PC-9 (cell line): ENCODE results near the gene L3HYPDH.

Source experiments
- EZH2 ChIP-seq: fragments of 200-600 bp; sonication (generic); IDR thresholded peaks from 2 replicates; pipeline ENCODE4 v1.8.0; 2017; ENCODE audit warnings: antibody characterized with exemption, low read depth
- TF ChIP-seq, protein P1 (sequence below): fragments of 200-600 bp; sonication (generic); conservative IDR thresholded peaks from 2 replicates; pipeline ENCODE4 v1.6.1; 2017; ENCODE audit warnings: mixed run types, antibody characterized with exemption, mild to moderate bottlenecking, moderate library complexity

GRCh38 chr14:59428581-59429012, 55.6 kb downstream of the L3HYPDH start:
- TF ChIP-seq, protein P1, sequence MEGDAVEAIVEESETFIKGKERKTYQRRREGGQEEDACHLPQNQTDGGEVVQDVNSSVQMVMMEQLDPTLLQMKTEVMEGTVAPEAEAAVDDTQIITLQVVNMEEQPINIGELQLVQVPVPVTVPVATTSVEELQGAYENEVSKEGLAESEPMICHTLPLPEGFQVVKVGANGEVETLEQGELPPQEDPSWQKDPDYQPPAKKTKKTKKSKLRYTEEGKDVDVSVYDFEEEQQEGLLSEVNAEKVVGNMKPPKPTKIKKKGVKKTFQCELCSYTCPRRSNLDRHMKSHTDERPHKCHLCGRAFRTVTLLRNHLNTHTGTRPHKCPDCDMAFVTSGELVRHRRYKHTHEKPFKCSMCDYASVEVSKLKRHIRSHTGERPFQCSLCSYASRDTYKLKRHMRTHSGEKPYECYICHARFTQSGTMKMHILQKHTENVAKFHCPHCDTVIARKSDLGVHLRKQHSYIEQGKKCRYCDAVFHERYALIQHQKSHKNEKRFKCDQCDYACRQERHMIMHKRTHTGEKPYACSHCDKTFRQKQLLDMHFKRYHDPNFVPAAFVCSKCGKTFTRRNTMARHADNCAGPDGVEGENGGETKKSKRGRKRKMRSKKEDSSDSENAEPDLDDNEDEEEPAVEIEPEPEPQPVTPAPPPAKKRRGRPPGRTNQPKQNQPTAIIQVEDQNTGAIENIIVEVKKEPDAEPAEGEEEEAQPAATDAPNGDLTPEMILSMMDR = 0 out of 2 replicates have a peak, but pooled peaks have one; percentile 32
- no peak for TF ChIP-seq EZH2
